RCC 7860 (cell line): ENCODE data around the gene TXNRD3.

ENCODE experiments used
- DNase-seq: peaks from one replicate; pipeline ENCODE4 v3.0.0-alpha.2; 2015; ENCODE audit warnings: low spot score
- FAIRE-seq: peaks from 2 replicates; lab custom pipeline; 2012; peaks lifted over from hg19 to GRCh38; lab: Jason Lieb, UNC

The TXNRD3 gene

DNA sequence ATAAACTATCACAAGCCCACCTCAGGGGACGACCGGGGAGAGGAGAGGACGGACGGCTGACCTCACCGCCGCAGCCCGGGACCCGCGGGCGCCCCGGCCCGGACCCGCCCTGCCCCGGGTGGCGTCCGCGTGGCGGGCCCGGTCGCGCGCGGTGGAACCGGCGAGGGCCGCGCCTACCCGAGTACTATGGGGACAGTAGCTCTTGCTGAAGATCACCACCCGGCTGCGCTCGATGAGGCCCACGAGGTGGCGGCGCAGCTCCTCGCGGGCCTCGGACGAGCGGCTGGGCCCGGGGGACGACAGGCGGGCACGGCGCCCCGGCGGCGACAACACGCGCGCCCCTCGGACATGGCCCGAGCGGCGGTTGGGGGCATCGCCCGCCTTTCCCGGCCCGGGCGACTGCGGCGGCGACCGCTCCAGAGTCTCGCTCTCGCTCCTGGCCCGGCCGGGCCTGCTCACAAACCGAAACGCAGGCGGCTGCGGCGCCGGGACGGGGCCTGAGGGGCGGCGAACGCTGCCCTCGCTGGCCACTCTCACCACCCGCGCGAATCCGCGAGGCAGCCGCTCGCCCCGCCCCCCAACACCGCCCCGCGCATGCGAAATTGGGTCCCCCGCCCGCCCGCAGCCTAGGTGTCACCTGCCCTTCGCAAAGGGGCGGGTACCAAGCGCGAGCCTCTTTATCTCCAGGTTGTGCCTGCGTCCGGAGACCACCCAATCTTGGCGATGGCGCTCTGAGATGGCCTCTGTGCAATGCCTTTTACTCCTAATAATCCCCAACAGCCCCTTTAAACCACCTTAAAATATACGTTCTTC is at the start of gene TXNRD3:
Gene TXNRD3 (minus strand): TSS at position 554 of the 813 bp plus-strand sequence.
- FAIRE-seq, result no peak

DNA sequence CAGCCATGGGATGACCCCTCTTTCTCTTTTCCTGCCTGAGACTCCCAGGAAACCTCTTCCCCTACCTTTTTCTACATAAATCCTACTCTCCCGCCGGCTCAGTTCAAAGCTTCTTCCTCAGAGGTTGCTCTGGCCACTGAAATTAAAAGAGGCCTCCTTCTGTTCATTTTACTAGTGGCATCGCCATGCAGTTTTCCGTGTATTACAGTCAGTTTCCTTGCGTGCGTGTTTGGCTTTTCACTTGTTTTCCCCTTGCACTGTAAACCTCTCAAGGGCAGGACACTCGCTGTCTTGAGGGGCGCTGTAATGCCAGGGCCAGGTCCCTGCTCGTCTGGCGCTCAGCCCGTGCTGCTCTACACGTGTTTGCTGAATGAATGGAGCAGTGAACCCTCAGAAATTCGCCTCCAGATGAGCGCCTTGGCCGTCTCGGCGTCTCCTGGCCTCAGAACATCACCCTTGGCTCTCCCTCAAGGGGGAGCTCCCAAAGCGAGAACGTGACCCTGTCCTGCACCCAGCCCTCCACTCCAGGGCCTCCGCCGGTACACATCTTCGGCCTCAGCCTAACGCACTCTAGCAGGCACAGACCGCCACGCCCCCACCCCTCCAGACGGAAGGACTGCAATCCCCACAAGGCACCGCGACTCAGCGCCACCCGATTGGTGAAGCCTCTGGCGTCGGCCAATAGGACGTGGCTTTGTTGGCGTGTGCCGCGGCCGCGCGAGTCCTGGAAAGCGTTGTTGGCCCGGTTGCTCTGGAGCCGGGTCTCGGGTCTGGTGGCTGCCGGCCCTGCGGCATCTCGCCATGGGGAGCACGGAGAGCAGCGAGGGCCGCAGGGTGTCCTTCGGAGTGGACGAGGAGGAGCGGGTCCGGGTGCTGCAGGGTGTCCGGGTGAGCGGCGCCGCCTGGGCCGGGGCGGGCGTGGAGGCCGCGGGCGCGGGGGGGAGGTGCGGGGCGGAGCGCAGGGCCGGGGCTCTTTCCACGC is 48.9 kb upstream of the TXNRD3 start, which contains the start of gene CHCHD6:
Gene CHCHD6 (plus strand): TSS at position 729 of the 982 bp plus-strand sequence. CDS start 73 bp downstream, at position 802.
- FAIRE-seq (peak; percentile 77), DNase-seq (peak; percentile 91)

More for the DNA sequence above, at the start of gene TXNRD3:
- DNase-seq, result peak; percentile 44

- no peak for DNase-seq
- FAIRE-seq, result no peak
These were observed 44.1 kb upstream of the TXNRD3 start for GRCh38 chr3:126699011-126699410.

DNA sequence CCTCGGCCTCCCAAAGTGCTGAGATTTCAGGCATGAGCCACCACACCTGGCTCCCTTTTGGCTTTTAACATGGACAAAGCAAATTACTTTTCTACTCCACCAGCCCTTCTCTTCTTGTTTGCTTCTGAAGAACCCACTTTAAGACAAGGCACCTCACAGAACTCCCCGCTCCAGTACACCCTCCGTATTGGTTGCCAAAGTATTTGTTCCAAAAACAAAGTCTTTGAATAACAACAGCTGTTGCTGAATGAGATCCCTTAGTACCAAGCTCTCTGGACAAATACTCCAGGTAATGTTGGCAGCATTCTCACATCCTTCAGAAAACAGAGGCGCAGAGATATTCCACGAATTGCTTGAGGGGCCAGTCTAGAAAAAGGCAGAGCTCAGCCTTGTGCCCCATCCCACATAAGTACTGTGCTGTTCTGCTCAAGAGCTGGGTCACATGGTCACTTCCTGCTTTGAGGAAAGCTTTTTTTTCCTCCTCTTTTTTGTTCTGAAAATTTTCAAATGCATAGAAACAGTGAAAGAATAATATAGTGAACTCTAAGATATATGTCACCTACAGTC is 41.9 kb upstream of the TXNRD3 start:
- no peak for FAIRE-seq
- DNase-seq, result no peak

GRCh38 chr3:126693921-126694320 is 39.0 kb upstream of the TXNRD3 start:
- DNase-seq, result no peak
- no peak for FAIRE-seq

GRCh38 chr3:126692858-126693257 is 37.9 kb upstream of the TXNRD3 start:
- no peak for FAIRE-seq
- DNase-seq, result no peak

DNA sequence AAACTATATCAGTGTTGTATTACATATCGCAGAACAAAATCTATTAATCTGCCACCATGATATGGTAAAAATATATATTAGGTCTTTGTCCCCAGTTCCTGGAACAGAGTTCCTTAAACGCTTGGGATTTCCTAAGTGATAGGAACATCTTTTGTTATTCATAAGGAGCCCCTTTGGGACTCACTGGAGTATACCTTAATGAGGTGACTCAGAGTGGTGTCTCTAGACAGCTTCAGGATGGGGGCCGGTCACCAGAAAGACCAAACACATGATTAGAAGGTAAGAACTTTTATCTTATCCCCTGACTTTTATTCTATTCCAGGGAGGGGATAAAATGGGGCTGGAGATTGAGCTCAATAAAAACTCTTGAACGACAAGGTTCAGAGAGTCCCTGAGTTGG is 36.8 kb upstream of the TXNRD3 start:
- no peak for DNase-seq

GRCh38 chr3:126685493-126685892 is 30.6 kb upstream of the TXNRD3 start:
- DNase-seq (no peak), FAIRE-seq (no peak)

More for the DNA sequence above, 36.8 kb upstream of the TXNRD3 start:
- FAIRE-seq, result no peak

DNA sequence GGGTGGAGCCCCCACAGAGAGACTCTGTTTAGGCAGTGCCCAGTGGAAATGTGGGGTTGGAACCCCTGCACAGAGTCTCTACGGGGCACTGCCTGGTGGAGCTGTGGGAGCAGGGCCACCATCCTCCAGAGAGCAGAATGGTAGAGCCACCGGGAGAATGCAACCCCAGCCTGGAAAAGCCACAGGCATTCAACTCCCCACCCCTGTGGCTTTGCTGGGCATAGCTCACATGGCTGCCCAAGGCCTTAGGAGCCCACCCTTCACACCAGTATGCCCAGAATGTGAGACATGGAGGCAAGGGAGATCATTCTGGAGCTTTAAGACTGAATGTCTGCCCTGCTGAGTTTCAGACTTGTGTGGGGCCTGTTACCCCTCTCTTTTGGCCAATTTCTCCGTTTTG is 30.1 kb upstream of the TXNRD3 start:
- DNase-seq (no peak), FAIRE-seq (no peak)

DNA sequence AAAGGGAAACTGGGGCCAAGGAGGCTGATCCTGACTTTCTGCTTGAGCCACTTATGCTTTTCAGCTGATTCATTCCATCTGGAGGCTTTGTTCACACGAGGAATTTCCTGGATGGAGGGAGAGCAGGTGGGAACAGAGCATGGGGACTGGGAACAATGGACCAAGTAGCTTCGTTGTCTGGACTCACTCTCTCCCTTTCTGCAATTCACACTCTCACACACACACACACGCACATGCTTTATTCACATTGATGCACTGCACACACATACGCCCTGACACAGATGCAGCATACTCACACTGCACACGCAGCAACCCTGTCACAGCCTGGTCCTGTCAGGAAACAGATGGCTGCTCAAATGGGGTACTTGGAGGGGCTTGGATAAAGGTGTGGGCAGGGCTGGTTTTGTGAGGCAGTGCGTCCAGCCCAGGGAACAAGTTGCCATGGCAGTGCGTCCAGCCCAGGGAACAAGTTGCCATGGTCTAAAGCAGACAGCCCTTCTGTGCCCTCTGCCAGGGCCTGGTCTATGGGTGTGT is 29.4 kb upstream of the TXNRD3 start:
- FAIRE-seq, result no peak
- no peak for DNase-seq

GRCh38 chr3:126683069-126683468 is 28.1 kb upstream of the TXNRD3 start:
- FAIRE-seq, result no peak
- no peak for DNase-seq

GRCh38 chr3:126682009-126682408 is 27.1 kb upstream of the TXNRD3 start:
- no peak for FAIRE-seq
- no peak for DNase-seq

DNA sequence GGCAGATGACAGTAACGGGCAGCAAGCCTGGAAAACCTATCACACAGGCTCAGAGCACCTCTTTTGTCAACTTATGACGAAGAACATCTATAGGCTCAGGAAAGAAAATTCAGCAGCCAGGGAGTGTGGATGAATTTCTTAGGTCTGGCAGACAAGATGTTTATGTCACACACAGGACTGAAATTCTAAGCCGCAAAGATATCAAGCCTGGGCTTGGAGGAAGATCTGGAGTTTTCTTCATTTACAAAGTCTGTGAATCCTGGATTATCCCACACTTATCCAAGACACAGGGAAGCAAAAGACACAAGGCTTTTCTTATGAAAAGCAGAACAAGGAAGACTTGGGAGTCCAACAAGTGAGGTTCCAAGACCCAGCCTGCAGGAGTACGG is 25.7 kb upstream of the TXNRD3 start:
- DNase-seq (no peak), FAIRE-seq (no peak)

DNA sequence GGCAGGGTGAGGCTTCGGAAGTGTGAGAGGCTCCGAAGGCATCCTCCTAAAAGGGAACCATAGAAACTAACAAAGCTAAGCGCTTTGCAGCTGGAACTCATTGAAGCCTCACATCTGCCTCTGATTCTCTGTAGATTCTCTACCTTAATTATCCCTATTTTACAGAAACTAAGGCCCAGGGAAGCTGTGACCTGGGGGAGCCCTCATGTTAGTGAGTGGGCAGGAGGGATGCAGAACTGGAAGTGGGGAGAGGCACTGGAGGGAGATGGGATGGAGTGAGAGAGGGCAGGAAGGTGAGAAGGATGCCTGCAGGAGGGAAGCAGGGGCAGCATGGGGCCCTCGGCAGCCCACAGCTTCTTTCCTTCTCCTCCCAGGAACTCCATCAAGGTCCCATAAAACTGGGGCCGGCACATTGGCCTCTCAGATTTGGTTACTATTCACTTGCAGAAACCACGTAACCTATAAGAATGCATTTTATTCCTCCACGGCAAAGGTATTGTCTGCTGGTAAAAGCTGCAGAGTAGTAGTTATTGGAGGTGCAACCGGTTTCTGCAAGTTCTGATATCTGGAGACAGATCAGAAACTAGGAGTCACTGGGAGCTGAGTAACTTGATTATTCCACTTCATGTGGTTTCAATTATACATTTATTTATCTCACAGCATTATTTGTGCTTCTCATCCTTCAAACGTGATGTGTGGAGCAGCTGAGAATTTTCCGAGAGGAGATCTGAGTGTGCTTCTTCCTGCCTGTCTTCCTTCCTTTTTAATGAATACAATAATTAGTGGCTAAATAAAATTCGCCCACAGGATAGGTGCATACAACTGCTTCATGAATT is 25.1 kb upstream of the TXNRD3 start:
- FAIRE-seq, result no peak
- no peak for DNase-seq

DNA sequence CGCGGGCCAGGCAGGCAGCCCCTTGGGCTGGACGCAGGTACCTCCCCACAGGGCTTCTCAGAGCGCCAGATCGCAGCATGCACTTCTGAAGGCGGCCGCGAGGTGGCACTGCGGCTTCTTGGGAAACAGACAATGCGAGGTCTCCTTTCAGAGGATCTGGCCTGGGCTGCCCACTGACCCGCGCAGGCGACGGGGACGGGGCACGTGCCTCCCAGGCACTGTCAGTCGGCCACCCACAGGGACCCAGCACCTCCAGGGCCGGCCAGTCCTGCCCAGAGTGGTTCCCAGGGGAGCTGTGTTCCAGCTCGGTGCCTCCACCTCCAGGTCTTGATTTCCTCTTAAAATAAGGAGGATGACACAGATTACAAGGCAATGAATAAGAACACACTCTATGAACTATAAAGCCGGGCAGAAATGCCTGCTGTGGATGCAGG is 24.4 kb upstream of the TXNRD3 start:
- peak; percentile 52 for DNase-seq
- FAIRE-seq, result no peak

- FAIRE-seq (no peak), DNase-seq (no peak)
These were observed 23.9 kb upstream of the TXNRD3 start for GRCh38 chr3:126678693-126679317.

GRCh38 chr3:126677862-126678503 is 23.1 kb upstream of the TXNRD3 start:
- DNase-seq (no peak), FAIRE-seq (no peak)

DNA sequence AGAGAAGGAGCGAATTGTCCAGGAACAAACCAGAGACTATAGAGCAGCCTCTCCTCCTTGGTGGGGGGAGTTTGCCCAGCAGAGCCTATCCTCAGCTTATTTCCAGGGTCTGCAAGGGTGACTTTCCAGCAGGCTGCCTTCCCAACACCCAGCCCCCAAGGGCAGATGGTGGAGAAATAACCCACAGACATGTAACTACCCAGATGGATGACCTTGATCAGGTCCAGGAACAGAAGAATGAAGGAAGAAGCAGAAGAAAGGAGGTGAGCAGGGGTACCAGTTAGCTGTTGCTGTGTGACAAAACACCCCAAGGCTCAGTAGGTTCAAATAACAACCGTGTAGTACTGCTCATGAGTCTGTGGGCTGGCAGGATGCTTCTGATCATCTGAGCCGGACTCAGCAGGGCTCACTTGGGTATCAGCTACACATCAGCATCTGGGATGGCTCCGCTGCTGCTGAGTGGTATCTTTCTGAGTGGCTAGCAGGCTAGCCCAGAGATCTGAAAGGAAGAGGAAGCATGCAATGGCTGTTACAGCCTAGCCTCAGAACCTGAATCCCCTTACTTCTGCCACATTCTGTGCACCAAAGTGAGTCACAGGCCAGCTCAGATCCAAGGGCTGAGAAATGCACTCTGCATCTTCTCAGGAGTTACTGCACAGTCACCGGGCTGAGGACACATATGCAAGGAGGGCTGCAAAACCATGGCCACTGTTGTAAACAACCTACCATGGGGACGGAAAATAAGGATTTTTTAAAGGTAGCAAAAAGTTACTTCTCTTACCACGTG is 22.2 kb upstream of the TXNRD3 start:
- DNase-seq, result no peak
- no peak for FAIRE-seq
